GM18867 (cell line): ENCODE data around the gene ZNF32.
"Not testable (repeated sequence)": the region's sequence is repeated elsewhere in the genome, so short reads cannot be mapped to it uniquely, and the experiment has no call there.

Experiments
- ATAC-seq: cut with Tn5 transposase; IDR thresholded peaks from one replicate; pipeline ENCODE4 v1.9.1; 2021; ENCODE audit warnings: mild to moderate bottlenecking, moderate library complexity; ENCODE audit not compliant: unreplicated experiment

Gene ZNF32

DNA sequence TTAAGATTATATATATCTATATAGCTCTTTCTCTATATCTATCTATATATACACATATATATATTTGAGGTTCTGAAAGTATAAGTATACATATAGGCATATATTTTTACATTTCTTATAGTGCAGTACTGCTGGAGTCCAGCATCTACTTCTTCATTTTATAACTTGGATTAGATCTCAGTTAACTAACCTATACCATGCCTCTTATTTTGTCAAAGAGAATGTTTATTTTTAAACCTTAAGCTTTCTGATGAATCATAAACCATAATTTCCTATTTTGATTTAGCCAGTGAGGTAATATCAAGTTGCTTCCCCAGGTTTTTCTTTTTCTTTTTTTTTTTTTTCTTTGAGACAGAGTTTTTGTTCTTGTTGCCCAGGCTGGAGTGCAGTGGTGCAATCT, 8.1 kb downstream of the ZNF32 start:
- no peak for ATAC-seq

DNA sequence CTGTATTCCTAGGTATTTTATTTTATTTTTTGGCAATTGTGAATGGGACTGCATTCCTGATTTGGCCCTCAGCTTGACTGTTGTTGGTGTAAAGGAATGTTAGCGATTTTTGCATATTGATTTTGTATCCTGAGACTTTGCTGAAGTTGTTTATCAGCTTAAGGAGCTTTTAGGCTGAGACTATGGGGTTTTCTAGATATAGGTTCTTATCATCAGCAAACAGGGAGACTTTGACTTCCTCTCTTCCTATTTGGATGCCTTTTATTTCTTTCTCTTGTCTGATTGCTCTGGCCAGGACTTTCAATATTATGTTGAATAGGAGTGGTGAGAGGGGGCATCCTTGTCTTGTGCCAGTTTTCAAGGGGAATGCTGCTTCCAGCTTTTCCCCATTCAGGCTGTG, 12.9 kb downstream of the ZNF32 start:
- not testable (repeated sequence) for ATAC-seq

DNA sequence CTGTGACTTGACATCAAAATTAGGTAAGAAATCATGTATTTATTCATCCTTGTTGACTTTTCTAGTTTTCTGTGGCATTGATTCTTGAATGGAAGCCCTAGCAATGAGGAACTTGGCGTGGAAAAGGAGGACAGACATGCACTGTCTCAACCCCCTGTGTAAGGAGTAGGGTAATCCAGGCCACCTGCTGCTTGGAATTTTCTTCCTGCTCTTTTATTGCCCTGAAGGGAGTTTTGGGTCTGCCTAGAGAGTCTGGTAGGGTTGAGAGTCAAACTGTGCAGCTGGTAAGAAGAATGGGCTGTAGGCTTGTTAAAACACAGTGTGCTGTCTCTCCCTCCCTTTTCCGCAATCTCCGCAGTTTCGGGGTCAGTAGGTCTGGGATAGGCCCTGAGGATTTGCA, 19.7 kb downstream of the ZNF32 start:
- no peak for ATAC-seq

DNA sequence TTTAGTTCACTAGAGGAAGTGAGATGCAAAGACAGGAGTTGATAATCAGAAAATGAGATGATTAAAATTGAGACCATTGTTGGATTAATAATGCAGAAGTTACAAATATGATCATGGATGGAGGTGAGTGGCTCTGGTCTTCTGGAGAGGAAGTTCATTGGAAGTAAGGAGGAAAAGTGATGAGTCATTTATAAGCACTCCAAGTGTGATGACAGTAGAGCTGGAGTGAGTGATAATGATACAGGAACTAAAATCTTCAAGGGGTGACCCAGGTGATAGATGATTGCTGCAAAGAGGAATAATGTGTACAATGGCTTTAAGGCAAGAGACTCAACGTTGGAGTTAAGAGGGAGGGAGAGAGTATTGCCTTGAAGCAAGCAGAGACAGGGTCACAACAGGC, 20.7 kb downstream of the ZNF32 start:
- ATAC-seq, result no peak

DNA sequence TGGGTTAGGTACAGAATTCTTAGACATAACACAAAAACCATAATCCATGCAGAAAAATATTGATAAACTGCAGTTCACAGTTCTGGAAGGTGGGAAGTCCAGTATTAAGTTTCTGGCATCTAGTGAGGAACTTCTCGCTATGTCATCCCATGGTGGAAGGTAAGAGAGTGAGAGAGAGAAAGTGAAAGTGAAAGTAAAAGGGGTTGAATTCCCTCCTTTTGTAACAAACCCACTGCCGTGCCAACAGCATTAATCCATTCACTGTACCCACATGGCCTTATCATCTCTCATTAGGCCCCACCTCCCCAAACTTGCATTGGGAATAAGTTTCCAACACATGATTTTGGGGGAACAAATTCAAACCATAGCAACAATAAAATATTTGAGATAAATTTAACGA, 25.3 kb downstream of the ZNF32 start:
- no peak for ATAC-seq

DNA sequence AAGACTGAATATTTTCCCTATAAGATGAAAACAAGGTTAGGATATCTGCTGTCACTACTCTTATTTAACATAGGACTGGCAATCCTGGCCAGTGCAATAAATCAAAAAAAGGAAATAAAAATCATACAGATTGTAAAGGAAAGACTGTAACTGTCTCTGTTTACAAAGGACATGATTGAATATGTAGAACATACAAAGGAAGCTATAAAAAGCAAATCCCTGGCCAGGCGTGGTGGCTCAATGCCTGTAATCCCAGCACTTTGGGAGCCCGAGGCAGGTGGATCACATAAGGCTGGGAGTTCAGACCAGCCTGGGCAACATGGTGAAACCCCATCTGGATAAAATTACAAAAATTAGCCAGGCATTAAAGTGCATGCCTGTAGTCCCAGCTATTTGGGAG, 26.6 kb downstream of the ZNF32 start:
- no peak for ATAC-seq

DNA sequence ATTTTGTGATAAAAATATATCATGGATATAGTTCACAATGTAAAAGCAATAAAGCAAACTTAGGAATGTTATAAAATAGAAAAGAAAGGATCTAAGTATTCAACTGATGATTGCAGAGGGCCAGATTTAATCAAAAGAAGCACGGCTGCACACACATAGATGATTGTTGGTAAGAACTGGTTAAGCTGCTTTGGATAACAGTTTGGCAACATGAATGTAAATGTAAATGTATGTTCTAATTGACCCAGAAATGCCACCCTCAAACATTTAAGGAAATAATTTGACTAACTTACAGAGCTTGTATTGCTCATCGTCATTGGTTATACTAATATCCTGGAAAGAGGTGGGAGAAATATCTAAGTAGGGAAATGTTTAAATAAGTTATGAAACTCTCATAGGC, 29.3 kb downstream of the ZNF32 start:
- no peak for ATAC-seq

DNA sequence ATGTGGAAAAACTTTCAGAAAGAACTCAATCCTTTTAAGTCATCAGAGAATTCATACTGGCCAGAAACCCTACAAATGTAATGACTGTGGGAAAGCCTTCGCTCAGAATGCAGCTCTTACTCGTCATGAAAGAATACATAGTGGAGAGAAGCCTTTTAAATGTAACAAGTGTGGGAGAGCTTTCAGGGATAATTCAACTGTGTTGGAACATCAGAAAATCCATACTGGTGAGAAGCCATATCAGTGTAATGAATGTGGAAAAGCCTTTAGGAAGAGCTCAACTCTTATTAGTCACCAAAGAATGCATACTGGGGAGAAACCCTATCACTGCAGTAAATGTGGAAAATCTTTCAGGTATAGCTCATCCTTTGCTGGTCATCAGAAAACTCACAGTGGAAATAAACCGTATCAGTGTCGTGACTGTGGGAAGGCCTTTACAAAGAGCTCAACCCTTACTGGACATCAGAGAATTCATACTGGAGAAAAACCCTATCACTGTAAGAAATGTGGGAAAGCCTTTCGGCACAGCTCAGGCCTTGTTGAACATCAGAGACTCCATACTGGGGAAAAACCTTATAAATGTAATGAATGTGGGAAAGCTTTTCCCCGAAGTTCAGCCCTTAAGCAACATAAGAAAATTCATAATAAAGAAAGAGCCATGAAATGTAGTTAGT, 31.8 kb downstream of the ZNF32 start:
- no peak for ATAC-seq

DNA sequence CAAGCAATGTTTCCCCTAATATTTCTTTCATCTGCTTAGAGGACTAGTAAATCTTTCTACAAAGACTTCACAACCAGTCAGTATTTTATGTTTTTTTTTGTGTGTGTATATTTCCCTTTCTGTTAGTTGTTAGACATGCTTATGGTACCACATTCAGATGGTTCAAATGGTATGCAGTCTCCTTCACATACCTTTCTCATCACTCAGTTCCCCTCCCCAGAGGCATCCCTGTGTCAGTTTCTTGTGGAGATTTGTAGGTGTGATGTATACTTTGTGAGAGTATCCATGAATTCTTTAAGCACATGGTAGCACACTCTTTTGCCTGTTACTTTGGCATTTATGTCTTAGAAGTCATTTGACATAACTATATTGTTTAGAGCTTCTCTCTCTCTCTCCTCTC, 38.0 kb downstream of the ZNF32 start:
- no peak for ATAC-seq

DNA sequence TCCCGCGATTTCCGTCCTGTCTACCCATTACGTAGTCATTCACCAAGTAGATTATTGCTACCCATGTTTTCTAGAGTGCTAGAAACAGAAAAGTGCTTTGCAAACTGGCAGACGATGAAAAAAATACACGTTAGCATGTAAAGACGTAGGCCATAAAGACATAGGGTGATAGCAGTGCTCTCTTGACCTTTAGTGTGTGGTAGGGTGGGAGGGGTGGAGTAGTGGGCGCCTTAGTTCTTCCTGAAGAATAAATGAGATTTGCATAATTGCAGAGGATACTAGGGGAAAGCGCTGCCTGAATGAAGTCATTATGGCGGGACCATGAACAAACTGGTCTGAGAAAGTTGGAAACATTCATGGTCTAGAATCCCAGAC, 41.5 kb downstream of the ZNF32 start:
- no peak for ATAC-seq

DNA sequence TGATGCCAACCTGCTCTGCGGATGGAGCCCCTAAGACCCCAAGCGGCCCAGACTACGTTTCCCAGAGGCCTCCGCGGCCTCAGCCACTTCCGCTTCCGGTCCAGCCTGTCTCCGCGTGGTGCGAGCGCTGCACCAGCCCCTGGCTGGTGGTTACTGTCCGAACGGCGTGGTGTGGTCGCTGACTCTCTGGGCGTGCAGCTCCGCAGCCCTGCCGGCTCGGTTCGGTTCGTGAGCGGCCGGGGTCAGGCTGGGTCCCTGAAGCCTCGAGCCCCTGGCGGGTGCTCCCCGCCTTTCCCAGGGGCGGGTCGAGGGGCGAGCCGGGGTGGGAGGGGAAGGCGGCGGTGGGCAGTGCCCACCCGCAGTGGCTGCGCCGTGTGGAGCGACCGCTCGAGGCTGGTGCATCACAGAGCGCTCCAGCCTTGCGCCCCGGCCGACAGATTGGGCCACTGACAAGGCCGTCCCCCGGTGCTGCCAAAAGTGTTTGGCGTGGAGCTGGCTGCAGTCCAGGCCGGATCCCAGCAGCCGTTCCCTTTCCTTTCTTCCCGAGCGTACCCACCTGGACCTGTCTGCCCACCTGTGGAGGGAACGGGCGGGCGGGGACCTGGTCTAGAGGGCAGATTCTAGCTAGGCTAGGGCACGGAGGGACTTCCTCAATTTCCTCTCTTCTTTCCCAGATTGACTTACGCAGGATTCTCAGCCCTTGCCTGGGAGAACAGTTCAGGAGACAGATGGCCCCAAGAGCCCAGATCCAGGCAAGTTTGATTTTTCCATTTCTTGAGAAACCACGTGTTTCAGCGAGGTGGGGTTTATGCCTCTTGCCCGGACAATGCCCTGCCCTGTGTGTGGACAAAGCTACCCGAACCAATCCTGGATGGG, 42.1 kb downstream of the ZNF32 start, which contains the start of gene ZNF485:
Gene ZNF485, plus strand, starts transcription at position 116 of the 876 bp plus-strand sequence. Its CDS starts 613 bp downstream, at position 729.
- peak; percentile 99 for ATAC-seq

DNA sequence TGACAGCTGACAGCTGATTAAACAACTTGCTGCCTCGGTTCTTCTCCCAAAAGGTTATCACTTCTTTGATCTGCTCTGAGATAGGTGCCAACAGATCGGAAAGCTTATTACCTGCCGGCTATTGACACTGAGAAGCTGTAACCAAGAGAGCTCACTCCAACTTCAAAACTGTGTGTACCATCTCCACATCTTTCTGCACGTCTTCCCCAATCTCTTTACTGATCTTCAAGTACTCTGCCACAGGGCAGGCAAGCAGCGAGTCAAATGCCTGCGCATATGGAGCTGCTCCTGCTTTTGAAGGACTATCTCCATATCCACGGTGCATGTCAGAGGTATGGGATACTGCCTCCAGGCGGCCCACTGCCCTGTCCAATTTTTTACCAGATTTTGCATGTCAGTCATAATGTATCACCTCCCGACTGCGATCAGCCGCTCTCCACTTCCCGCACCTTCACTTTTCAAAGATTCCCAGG, 42.8 kb downstream of the ZNF32 start:
- no peak for ATAC-seq

DNA sequence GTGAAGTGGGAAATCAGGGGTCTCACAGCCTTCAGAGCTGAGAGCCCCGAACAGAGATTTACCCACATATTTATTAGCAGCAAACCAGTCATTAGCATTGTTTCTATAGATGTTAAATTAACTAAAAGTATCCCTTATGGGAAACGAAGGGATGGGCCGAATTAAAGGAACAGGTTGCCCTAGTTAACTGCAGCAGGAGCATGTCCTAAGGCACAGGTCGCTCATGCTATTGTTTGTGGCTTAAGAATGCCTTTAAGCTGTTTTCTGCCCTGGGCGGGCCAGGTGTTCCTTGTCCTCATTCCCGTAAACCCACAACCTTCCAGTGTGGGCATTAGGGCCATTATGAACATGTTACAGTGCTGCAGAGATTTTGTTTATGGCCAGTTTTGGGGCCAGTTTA, 47.1 kb downstream of the ZNF32 start:
- ATAC-seq, result not testable (repeated sequence)

DNA sequence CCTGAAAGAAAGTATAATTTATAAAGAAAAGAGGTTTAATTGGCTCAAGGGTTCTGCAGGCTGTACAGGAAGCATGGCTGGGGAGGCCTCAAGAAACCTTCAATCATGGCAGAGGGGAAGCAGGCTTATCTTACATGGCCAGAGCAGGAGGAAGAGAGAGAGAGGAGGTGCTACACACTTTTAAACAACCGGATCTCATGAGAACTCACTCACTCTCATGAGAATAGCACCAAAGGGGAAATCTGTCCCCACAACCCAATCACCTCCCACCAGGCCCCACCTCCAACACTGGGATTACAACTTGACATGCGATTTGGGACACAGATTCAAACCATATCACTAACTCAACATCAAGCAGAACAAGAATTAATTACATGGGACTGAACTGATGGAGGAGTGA, 49.3 kb downstream of the ZNF32 start:
- ATAC-seq, result no peak

DNA sequence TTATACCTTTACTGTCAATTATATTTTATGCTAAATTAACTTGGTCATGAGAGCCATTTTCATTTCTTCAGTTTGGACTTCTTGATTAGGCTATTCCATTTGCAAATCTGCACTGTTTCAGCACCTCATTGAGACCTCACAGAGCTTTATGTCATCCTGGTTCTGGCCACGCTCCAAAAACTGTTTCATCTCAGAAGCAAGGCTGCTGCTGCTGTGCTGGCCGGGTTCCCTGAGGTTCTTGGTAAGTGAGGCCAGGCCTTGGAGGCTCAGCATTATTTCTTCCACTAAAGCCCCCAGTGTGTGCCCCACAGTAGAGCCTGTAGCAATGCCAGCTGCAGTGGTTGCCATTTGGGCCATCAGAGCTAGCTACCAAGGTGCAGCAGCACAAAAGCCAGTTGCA, 50.2 kb downstream of the ZNF32 start:
- no peak for ATAC-seq

DNA sequence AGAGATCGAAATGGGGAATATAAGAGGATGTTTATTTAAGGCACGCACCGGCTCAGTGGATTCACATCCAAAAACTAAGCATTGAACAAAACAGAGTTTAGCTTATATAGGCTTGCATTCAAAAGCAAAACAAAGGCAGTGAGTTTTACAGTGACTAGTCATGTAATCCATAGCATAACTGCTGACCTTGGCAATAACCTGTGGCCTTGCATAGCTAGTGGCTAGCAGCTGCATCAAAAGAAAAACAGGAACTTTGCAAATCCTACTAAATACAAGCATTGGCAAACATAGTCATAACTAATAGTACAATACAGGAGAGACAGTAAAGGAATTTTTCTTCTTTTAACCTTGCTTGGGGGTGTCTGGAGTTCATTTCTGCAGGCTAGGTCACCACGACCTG, 52.1 kb downstream of the ZNF32 start:
- ATAC-seq, result no peak

DNA sequence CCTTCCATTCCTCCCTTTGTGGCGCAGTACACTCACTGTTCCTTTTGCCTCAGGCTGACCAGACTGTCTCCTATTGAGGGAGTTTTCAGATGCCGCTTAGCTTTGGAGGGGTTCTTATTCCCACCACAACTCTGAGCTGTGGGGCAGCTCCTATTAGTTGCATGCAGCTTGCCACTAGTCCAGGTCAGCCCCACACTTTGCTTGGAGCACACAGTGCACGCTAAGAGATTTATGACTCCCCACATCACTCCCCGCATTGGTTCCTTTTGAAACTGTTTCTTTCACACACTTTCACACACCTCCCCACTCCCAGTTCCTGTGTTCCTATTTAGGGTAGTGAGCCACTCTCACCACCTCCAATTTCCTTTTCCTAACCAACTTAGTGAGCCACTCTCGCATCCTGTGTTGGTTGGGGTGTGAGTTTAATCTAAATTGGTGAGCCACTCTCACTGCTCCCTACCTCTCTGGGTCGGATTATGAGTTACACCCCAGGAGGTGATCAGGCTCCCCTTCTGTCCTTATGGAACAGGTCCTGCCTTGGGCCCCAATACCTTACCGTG, 52.9 kb downstream of the ZNF32 start:
- ATAC-seq, result peak; percentile 44

DNA sequence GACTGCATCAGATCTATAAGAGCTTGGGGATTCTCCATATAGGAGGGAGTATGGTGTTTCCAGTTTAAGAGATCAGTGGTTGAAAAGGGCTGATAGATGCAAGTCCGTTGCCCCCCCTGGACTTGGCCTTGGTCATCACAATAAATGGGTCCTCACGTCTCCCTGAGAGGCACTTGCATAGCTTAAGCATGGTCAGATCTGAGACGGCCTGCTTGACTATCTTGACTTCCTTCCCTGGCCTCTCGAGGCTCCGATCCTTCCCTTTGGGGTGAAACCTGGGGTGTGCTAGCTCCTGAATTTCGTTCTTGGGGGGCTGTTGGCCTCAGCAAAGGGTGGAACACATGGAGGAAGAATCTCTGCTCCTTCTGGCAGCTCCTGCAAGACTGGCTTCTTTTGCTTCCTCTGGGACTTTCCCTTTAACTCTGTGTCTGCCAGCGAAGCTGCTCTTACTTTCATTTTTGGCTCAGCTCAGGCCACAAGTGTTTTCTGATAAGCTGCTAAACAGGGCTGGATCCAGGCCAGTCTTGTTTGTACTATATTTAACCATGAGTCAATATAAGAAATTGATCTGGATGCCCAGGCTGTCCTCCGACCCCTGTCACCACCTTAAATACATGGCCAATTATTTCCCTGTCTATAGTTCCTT, 53.6 kb downstream of the ZNF32 start:
- peak; percentile 94 for ATAC-seq
